ENCODE results near the gene AP4E1. TPM values are rescaled to one million over a fixed set of nuclear protein-coding genes. Genes with fewer than 3 reads are reported as not detected.
"Not testable (repeated sequence)": the region's sequence is repeated elsewhere in the genome, so short reads cannot be mapped to it uniquely, and the experiment has no call there.

The AP4E1 gene
- total and polyA plus RNA-seq, 3 donors from 2014 or later, result 8.1 to 11.8 (median 11.3) TPM

DNA sequence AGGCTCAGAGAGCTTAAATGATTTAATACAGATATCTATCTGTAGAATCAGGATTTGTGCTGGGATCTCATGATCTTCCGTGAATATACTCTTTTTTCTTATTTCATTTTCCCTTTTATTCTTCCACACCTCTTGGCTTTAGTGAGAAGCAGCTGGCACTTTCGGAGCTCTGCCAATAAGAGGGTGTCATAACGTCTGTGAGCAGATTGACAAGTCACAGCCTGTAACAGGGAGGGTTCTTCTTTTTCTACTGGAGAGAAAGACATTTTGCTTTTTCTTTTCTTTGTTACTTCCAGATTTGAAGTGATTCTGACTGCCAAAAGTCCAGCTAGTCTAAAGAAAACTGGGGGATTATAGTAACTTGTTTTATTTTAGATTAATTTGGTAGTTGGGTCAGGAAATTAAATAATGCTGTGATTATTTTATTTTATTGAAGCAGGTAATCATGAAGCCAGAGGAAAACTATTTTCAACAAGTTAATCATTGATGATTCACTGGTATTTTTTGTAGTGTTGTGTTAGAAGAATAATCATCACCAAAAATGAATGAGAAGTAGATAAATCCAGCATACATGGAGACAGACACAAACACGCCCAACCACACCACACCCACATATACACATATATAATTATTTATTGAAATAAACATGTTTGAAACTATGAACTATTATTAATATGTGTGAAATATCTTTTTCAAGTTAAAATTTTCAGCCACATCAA, 116.4 kb downstream of the AP4E1 start:
- no peaks in the 10 kb centered on the region for H3K27me3 ChIP-seq

GRCh38 chr15:51025454-51025846, 117.0 kb downstream of the AP4E1 start:
- TF ChIP-seq POLR2A (IDR thresholded peaks at IDR 0.05), result no peak
- TF ChIP-seq, protein P1, sequence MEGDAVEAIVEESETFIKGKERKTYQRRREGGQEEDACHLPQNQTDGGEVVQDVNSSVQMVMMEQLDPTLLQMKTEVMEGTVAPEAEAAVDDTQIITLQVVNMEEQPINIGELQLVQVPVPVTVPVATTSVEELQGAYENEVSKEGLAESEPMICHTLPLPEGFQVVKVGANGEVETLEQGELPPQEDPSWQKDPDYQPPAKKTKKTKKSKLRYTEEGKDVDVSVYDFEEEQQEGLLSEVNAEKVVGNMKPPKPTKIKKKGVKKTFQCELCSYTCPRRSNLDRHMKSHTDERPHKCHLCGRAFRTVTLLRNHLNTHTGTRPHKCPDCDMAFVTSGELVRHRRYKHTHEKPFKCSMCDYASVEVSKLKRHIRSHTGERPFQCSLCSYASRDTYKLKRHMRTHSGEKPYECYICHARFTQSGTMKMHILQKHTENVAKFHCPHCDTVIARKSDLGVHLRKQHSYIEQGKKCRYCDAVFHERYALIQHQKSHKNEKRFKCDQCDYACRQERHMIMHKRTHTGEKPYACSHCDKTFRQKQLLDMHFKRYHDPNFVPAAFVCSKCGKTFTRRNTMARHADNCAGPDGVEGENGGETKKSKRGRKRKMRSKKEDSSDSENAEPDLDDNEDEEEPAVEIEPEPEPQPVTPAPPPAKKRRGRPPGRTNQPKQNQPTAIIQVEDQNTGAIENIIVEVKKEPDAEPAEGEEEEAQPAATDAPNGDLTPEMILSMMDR (IDR thresholded peaks at IDR 0.05), result no peak
- intact Hi-C loops (cut with DNase I; ENCODE audit: low total_unique reads), result no loop called here
- Histone ChIP-seq H3K27ac (no peak overlapping the region), H3K36me3 (ENCODE audit: low read depth, missing control alignments) (no peaks in the 10 kb centered on the region), H3K9me3 (no peaks in the 10 kb centered on the region), H3K4me1 (no peaks in the 10 kb centered on the region), H3K27me3 (no peaks in the 10 kb centered on the region), H3K4me3 (no peak overlapping the region)
- DNase-seq, result no peak
- WGBS, 2 donors, result 88 to 96% methylated on average over 3 of the region's 3 CpGs

More for the DNA sequence above, 116.4 kb downstream of the AP4E1 start:
- Histone ChIP-seq H3K36me3 (ENCODE audit: low read depth, missing control alignments) (no peaks in the 10 kb centered on the region), H3K4me1 (no peaks in the 10 kb centered on the region), H3K9me3 (no peaks in the 10 kb centered on the region), H3K27ac (no peak overlapping the region), H3K4me3 (no peak overlapping the region)
- no peak for TF ChIP-seq POLR2A (IDR thresholded peaks at IDR 0.05)
- TF ChIP-seq, protein P1 (IDR thresholded peaks at IDR 0.05), result no peak
- intact Hi-C loops (cut with DNase I; ENCODE audit: low total_unique reads), result no loop called here
- no peak for DNase-seq
- WGBS, 2 donors, result 73 to 79% methylated on average over 4 of the region's 4 CpGs

DNA sequence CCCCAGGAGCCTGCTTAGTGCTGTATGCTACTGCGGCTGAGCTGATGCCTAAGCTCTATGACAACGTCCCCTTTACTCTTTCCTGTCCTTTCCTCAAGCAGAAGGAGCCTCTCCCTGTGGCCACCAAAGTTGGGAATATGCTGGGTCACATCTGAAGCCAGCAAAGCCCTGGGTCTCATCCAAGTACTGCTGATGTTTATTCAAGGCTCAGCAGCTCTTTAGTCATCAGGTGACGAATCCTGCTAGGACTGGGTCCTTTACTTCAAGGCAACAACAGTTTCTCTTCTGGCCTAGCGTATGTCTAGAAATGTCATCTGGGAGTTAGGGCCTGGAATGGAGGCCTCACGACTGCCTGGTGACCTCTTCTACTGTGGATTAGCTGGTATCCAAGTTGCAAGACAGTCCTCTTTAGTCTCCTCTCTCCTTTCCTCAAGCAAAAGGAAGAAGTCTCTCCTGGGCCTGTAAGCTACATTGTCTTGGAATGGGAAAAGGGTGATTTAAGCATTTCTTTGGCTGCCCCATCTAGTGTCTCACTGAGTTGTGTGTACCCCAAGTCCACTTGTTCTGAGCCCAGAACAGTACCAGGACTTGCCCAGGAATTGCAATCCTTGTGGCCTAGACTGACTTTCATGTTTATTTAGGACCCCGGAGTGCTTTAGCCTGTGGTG, 122.3 kb downstream of the AP4E1 start:
- Histone ChIP-seq H3K9me3 (no peaks in the 10 kb centered on the region), H3K36me3 (ENCODE audit: low read depth, missing control alignments) (no peaks in the 10 kb centered on the region), H3K4me3 (no peak overlapping the region), H3K27me3 (no peaks in the 10 kb centered on the region), H3K4me1 (no peaks in the 10 kb centered on the region), H3K27ac (no peak overlapping the region)
- DNase-seq, result no peak
- 85 to 89% methylated on average over 4 to 6 of the region's 6 CpGs for WGBS, 2 donors
- TF ChIP-seq POLR2A (IDR thresholded peaks at IDR 0.05), result no peak
- TF ChIP-seq, protein P1 (IDR thresholded peaks at IDR 0.05), result no peak
- intact Hi-C loops (cut with DNase I; ENCODE audit: low total_unique reads), result no loop called here

GRCh38 chr15:51037474-51037873, 129.0 kb downstream of the AP4E1 start:
- H3K4me3 ChIP-seq; H3K9me3 ChIP-seq; H3K27me3 ChIP-seq; H3K36me3 ChIP-seq (ENCODE audit: low read depth, missing control alignments); H3K4me1 ChIP-seq; intact Hi-C loops (cut with DNase I; ENCODE audit: low total_unique reads); DNase-seq; H3K27ac ChIP-seq: not testable (repeated sequence)
- WGBS, 2 donors, result 91 to 96% methylated on average over 11 to 13 of the region's 13 CpGs

DNA sequence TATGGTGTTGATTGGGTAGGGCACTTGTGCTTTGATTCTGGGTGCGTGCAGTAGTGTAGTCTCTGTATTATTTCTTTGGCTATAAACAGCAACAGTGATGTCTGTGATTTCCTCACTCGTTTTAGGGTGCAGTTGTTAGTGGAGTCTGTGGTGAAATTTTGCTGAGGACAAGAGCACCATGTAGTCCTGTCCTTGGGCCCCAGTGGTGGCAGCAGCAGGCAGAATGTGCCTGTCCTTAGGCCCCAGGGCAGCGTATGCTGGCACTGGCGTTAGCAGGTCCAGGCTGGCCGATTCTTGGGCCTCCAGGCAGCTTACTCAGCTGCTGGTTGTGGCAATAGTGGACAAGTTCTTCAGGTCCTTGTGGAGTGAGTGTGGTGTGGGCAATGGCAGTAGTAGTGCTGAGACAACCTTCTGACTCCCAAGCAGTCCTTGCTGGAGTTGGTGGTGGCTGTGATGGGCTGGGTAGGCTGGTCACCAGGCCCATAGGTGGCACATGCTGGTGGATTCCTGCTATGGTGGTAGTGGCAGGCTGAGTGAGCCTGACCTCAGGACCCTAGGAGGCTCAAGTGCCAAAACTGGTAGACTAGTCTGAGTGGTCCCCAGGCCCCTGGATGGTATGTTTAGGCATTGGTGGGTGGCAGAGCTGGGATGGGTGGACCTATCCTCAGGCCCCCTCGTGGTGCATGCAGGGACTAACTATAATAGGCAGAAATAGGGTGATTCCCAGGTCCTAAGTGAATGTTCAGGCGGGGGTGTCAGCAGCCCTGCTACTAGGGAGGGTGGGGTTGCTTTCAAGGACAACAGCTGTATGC, 129.9 kb downstream of the AP4E1 start:
- DNase-seq, result no peak
- no peak overlapping the region for H3K27ac ChIP-seq
- no peaks in the 10 kb centered on the region for H3K9me3 ChIP-seq
- H3K36me3 ChIP-seq (ENCODE audit: low read depth, missing control alignments), result no peaks in the 10 kb centered on the region
- 82 to 89% methylated on average over 3 to 7 of the region's 7 CpGs for WGBS, 2 donors
- intact Hi-C loops (cut with DNase I; ENCODE audit: low total_unique reads), result no loop called here
- H3K27me3 ChIP-seq, result no peaks in the 10 kb centered on the region
- TF ChIP-seq POLR2A (IDR thresholded peaks at IDR 0.05), result no peak
- TF ChIP-seq, protein P1 (IDR thresholded peaks at IDR 0.05), result no peak
- no peak overlapping the region for H3K4me3 ChIP-seq
- no peaks in the 10 kb centered on the region for H3K4me1 ChIP-seq
